Hematopoietic multipotent progenitor cell treated with erythropoietin and hydrocortisone succinate and interleukin-3 and kit ligand, for 15 days (in vitro differentiated cells): ENCODE data around the gene TGIF2LX.
"Not testable (repeated sequence)": the region's sequence is repeated elsewhere in the genome, so short reads cannot be mapped to it uniquely, and the experiment has no call there.

ENCODE experiments used
- DNase-seq: peaks from one replicate; pipeline ENCODE4 v3.0.0-alpha.2; 2015; ENCODE audit warnings: low spot score

The TGIF2LX gene

GRCh38 chrX:89921665-89922064, at the start of gene TGIF2LX:
Gene TGIF2LX, plus strand, starts transcription at chrX:89921908. Its CDS starts 178 bp downstream, at chrX:89922086.
- not testable (repeated sequence) for DNase-seq

DNA sequence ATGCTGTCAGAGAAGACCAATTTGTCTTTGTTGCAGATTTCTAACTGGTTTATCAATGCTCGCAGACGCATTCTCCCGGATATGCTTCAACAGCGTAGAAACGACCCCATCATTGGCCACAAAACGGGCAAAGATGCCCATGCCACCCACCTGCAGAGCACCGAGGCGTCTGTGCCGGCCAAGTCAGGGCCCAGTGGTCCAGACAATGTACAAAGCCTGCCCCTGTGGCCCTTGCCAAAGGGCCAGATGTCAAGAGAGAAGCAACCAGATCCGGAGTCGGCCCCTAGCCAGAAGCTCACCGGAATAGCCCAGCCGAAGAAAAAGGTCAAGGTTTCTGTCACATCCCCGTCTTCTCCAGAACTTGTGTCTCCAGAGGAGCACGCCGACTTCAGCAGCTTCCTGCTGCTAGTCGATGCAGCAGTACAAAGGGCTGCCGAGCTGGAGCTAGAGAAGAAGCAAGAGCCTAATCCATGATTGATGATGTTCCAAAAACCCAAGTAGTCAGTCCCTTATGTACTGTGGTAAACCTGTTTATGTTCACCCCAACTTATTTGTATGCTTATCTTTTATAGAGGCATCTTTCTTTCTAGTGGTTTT, 728 bp downstream of the TGIF2LX start:
- not testable (repeated sequence) for DNase-seq

- not testable (repeated sequence) for DNase-seq
Measured at GRCh38 chrX:89943077-89943476, 21.4 kb downstream of the TGIF2LX start.

GRCh38 chrX:89965588-89965987, 43.9 kb downstream of the TGIF2LX start:
- DNase-seq, result not testable (repeated sequence)
